OCI-LY1 (cell line): ENCODE data around the gene DNMBP.

ENCODE experiments used
- H2AFZ ChIP-seq: fragments of 200-600 bp; sonication (generic), shearing (Covaris generic); 2 replicates; pipeline ENCODE4 v1.6.0; 2014; ENCODE audit warnings: antibody characterized with exemption, mild to moderate bottlenecking, low read length
- H3F3A ChIP-seq: fragments of 200-600 bp; sonication (generic), shearing (Covaris generic); 2 replicates; pipeline ENCODE4 v1.6.0; 2014; ENCODE audit warnings: mild to moderate bottlenecking, antibody characterized with exemption, low read length, moderate library complexity; ENCODE audit not compliant: insufficient read depth
- H3K27ac ChIP-seq: fragments of 200-600 bp; sonication (generic); 2 replicates; pipeline ENCODE4 v1.5.1; 2014; ENCODE audit warnings: low read length, mixed run types, mild to moderate bottlenecking, low read depth; ENCODE audit not compliant: poor library complexity, severe bottlenecking
- H3K27me3 ChIP-seq: fragments of 200-600 bp; sonication (generic); 2 replicates; pipeline ENCODE4 v1.6.0; 2014; ENCODE audit warnings: antibody characterized with exemption, mild to moderate bottlenecking, low read length, moderate library complexity; ENCODE audit not compliant: insufficient read depth
- H3K36me3 ChIP-seq: fragments of 200-600 bp; sonication (generic); 2 replicates; pipeline ENCODE4 v1.6.1; 2014; ENCODE audit warnings: mild to moderate bottlenecking, antibody characterized with exemption, low read length, moderate library complexity, mixed read lengths; ENCODE audit not compliant: insufficient read depth
- H3K4me1 ChIP-seq: fragments of 200-600 bp; sonication (generic); 2 replicates; pipeline ENCODE4 v1.5.1; 2014; ENCODE audit warnings: mild to moderate bottlenecking, low read length, moderate library complexity; ENCODE audit not compliant: insufficient read depth, severe bottlenecking
- H3K4me2 ChIP-seq: fragments of 200-600 bp; sonication (generic), shearing (Covaris generic); 2 replicates; pipeline ENCODE4 v1.6.1; 2014; ENCODE audit warnings: low read length
- H3K4me3 ChIP-seq: fragments of 200-600 bp; sonication (generic); 2 replicates; pipeline ENCODE4 v1.5.1; 2014; ENCODE audit warnings: low read length, low read depth, mild to moderate bottlenecking, mixed read lengths; ENCODE audit not compliant: poor library complexity, severe bottlenecking
- H3K79me2 ChIP-seq: fragments of 200-600 bp; shearing (Covaris generic); 2 replicates; pipeline ENCODE4 v1.6.1; 2016; ENCODE audit warnings: mixed run types, low read length, mixed read lengths; ENCODE audit not compliant: insufficient read depth
- H3K9ac ChIP-seq: fragments of 200-600 bp; sonication (generic), shearing (Covaris generic); 2 replicates; pipeline ENCODE4 v1.6.1; 2014; ENCODE audit warnings: mild to moderate bottlenecking, low read length, mixed read lengths
- H3K9me2 ChIP-seq: fragments of 200-600 bp; sonication (generic), shearing (Covaris generic); 2 replicates; pipeline ENCODE4 v1.6.1; 2014; ENCODE audit warnings: low read depth, mild to moderate bottlenecking, low read length, mixed read lengths
- H3K9me3 ChIP-seq: fragments of 200-600 bp; shearing (Covaris generic); 2 replicates; pipeline ENCODE4 v1.6.1; 2014; ENCODE audit warnings: low read length, mixed read lengths
- H4K20me1 ChIP-seq: fragments of 200-600 bp; sonication (generic), shearing (Covaris generic); 2 replicates; pipeline ENCODE4 v1.6.0; 2016; ENCODE audit warnings: mild to moderate bottlenecking, low read length; ENCODE audit not compliant: insufficient read depth
- CTCF ChIP-seq: fragments of 200-600 bp; sonication (generic), shearing (Covaris generic); IDR thresholded peaks from 2 replicates; pipeline ENCODE4 v1.5.1; 2017; ENCODE audit warnings: mild to moderate bottlenecking, antibody characterized with exemption, low read length, moderate library complexity, mixed read lengths
- EZH2 ChIP-seq: fragments of 200-600 bp; sonication (generic), shearing (Covaris generic); IDR thresholded peaks from 2 replicates; pipeline ENCODE4 v1.8.0; 2017; ENCODE audit warnings: borderline replicate concordance, mixed run types, mild to moderate bottlenecking, antibody characterized with exemption, low read length, moderate library complexity, mixed read lengths

The DNMBP gene

GRCh38 chr10:99859585-99859984 lies 150.2 kb downstream of the DNMBP start:
- peak; percentile 34 for TF ChIP-seq CTCF
- no peak for TF ChIP-seq EZH2
- Histone ChIP-seq H3K9me2 (no peaks in the 10 kb centered on the region), H3K27me3 (no peaks in the 10 kb centered on the region), H3K27ac (no peak overlapping the region), H3K79me2 (no peaks in the 10 kb centered on the region), H3K4me1 (no peaks in the 10 kb centered on the region), H3F3A (no peaks in the 10 kb centered on the region), H3K36me3 (no peaks in the 10 kb centered on the region), H4K20me1 (no peaks in the 10 kb centered on the region), H2AFZ (no peak overlapping the region), H3K9me3 (no peaks in the 10 kb centered on the region), H3K4me2 (no peak overlapping the region), H3K9ac (no peak overlapping the region), H3K4me3 (no peak overlapping the region)

GRCh38 chr10:99858849-99859248 lies 150.9 kb downstream of the DNMBP start:
- no peaks in the 10 kb centered on the region for H3K9me2 ChIP-seq
- no peak overlapping the region for H3K9ac ChIP-seq
- no peaks in the 10 kb centered on the region for H3F3A ChIP-seq
- no peak overlapping the region for H2AFZ ChIP-seq
- H4K20me1 ChIP-seq = no peaks in the 10 kb centered on the region
- no peak overlapping the region for H3K27ac ChIP-seq
- TF ChIP-seq EZH2 (no peak), CTCF (no peak)
- H3K27me3 ChIP-seq = no peaks in the 10 kb centered on the region
- H3K4me1 ChIP-seq = no peaks in the 10 kb centered on the region
- H3K4me3 ChIP-seq = no peak overlapping the region
- no peaks in the 10 kb centered on the region for H3K79me2 ChIP-seq
- no peaks in the 10 kb centered on the region for H3K9me3 ChIP-seq
- no peaks in the 10 kb centered on the region for H3K36me3 ChIP-seq
- no peak overlapping the region for H3K4me2 ChIP-seq

- H3K27me3 ChIP-seq = no peaks in the 10 kb centered on the region
- no peaks in the 10 kb centered on the region for H4K20me1 ChIP-seq
- H3K4me3 ChIP-seq = no peak overlapping the region
- H2AFZ ChIP-seq = no peak overlapping the region
- no peaks in the 10 kb centered on the region for H3F3A ChIP-seq
- H3K79me2 ChIP-seq = no peaks in the 10 kb centered on the region
- no peak overlapping the region for H3K4me2 ChIP-seq
- H3K4me1 ChIP-seq = no peaks in the 10 kb centered on the region
- H3K9me2 ChIP-seq = no peaks in the 10 kb centered on the region
- H3K9me3 ChIP-seq = no peaks in the 10 kb centered on the region
- no peak for TF ChIP-seq EZH2
- TF ChIP-seq CTCF = no peak
- no peaks in the 10 kb centered on the region for H3K36me3 ChIP-seq
- no peak overlapping the region for H3K27ac ChIP-seq
- no peak overlapping the region for H3K9ac ChIP-seq
These were observed 154.2 kb downstream of the DNMBP start for GRCh38 chr10:99855479-99856071.
